ENCODE data around the gene FAM184B.

The FAM184B gene

DNA sequence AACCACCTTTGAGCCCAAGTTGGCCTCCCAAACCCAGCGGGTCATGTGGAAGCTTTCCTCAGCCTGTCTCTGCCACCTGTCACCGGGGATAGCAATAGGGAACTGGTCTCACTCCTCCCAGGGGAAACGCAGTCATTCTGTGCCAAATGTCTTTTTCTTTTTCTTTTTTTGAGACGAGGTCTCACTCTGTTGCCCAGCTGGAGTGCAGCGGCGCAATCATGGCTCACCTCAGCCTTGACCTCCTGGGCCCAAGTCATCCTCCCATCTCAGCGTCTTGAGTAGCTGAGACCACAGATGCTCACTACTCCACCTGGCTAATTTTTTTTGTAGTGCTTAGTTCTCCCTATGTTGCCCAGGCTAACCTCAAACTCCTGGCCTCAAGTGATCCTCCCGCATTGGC lies 126.7 kb downstream of the FAM184B start:
- DNase-seq (ENCODE audit: low read depth): no peak
- no peak overlapping the region for H3K4me3 ChIP-seq (ENCODE audit: low read depth, low read length)

DNA sequence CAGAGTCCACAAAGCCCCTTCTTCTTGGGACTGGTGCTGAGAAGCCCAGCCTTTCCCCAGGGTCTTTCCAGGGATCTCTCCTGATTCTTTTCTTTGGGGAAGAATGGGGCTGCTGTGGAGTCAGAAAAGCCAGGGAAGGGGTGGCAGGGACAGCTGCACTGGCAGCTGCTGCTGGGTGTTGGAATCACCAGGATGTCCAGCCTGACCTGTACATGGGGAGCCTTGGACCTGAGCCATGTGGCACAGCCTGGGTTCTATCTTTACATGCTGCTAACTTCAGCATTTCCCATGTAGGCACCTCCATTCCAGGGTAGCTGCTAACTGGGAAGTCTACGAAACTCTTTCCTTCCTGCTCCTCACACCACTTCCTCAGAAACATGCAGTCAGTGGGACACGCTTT lies 131.0 kb downstream of the FAM184B start:
- H3K4me3 ChIP-seq (ENCODE audit: low read depth, low read length): no peak overlapping the region
- DNase-seq (ENCODE audit: low read depth): no peak

DNA sequence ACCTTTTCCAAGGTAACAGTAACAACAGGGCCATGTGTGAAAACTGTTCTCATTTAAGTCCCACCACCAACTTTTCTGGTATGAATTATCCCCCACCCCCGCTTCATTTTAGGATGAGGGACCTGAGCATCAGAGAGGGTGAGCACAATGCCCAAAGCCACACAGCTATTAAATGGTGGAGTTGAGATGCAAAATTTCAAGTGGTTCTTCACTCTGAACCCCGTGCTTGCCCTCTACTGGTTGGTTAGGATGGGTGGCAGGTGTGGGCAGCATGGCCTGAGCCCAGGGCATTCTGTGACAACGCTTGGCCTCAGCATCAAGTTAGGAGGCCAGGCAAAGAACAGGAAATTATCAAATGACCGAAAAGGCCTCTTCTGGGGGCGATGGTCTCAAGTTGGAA lies 133.5 kb downstream of the FAM184B start:
- no peak for DNase-seq (ENCODE audit: low read depth)
- H3K4me3 ChIP-seq (ENCODE audit: low read depth, low read length): no peak overlapping the region

DNA sequence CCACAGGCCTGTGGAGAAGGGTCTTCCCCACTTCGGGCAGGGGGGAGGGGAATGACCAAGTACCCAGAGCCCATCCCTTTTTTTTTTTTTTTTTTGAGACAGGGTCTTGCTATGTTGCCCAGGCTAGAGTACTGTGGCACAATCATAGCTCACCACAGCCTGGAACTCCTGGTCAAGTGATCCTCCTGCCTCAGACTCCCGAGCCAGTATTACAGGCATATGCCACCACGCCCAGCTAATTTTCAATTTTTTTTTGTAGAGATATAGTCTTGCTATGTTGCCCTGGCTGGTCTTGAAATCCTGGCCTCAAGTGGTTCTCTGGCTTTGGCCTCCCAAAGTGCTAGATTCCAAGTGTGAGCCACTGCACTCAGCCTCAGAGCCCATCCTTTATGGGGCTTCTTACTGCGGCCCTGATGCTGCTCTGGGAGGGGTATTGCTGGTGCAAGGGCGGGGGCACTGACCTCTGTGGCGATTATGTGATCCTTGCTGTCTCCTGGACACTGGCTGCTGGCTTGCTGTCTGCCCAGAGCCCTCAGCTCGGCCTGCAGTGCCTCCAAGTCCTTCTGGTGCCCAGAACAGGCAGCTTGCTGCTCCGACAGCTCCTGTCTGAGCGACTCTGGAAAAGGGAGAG lies 134.1 kb downstream of the FAM184B start:
- no peak for DNase-seq (ENCODE audit: low read depth)
- H3K4me3 ChIP-seq (ENCODE audit: low read depth, low read length): no peak overlapping the region

DNA sequence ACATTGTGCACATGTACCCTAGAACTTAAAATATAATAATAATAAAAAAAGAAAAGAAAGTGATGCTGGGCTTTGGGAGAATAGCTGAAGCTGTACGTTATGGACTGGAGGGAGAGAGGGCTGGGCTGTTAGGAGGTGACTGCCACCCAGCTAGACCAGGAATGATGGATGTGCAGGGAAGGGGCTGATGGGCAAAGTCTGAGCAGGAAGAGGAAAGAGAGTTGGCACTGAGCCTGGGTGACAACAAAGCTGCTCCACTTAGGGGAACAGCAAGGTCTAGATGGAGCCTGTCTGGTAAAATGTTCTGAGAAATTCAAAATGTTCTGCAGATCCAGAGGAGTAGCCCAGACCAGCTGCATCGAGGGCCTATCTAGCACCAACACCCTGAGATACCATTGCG lies 134.7 kb downstream of the FAM184B start:
- DNase-seq (ENCODE audit: low read depth): no peak
- H3K4me3 ChIP-seq (ENCODE audit: low read depth, low read length): no peak overlapping the region

DNA sequence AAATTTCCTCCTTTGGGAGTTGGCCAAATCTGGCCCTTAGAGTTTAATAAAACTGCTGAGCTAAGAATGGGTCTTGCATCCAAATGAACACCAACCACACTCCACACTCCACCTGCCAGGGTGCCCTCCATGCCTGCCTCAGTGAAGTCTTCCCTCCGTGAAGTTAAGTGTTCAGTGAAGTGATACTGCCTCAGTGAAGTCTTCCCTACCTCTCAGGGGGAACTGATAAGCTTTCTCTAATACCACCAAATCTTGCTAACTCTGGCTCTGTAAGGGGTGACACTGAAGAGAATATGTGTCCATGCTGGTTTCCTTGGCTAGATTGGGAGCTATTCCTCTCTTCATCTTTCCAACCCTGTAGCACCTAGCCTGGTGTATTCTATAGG lies 139.0 kb downstream of the FAM184B start:
- H3K4me3 ChIP-seq (ENCODE audit: low read depth, low read length): no peak overlapping the region
- DNase-seq (ENCODE audit: low read depth): no peak

DNA sequence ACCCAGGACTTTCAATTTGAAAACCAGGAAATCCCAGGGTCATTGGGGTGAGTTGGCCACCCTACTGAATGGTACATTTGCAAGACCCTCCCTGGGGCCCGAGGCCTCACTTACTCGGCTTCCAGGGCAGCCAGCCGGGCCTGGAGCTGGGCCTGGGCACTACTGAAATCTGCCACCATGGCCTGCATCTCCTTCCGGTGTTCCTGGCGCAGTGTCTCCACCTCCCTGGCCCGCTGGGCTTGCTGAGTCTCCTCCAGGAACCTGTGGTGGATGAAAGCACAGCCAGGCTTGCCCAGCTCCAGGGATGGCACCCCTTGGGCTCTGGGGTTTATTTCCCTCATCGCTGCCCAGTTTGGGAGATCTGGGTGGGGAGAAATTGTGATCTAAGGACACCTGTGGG lies 142.3 kb downstream of the FAM184B start:
- no peak for DNase-seq (ENCODE audit: low read depth)
- H3K4me3 ChIP-seq (ENCODE audit: low read depth, low read length): no peak overlapping the region

DNA sequence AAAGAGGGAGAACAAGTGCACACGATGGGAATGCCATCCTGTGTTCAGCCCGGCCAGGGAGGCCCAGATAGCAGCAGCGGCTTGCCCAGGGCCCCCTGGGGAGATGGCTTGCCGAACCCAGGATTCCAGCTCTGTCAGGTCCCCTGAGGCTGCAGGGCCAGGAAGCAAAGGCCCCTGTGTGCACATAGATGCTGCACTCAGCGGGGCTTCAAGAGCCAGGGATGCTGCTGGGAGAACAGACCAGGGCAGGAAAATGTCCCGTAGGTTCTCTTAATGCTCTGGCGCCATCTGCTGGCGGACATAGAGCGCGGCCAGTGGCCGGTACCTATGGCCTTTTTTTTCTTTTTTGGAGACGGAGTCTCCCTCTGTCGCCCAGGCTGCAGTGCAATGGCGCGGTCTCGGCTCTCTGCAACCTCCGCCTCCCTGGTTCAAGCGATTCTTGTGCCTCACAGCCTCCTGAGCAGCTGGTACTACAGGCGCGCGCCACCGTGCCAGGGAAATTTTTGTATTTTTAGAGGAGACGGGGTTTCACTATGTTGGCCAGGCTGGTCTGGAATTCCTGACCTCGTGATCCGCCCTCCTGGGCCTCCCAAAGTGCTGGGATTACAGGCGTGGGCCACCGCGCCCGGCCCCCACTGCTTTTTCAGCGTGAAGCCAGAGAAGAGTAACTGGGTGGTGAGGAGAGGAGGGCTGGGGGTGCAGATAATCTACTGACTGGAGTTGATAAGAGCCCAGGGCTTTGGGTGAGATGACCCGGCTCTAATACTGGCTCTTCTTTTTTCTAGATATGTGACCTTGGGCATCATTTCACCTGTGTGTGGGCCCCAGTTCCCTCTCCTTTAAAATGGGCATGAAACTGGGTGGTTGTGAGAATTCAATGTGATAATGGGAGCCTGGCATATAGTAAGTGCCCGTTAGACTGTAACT lies 144.5 kb downstream of the FAM184B start:
- DNase-seq (ENCODE audit: low read depth): peak; percentile 15
- H3K4me3 ChIP-seq (ENCODE audit: low read depth, low read length): no peak overlapping the region

DNA sequence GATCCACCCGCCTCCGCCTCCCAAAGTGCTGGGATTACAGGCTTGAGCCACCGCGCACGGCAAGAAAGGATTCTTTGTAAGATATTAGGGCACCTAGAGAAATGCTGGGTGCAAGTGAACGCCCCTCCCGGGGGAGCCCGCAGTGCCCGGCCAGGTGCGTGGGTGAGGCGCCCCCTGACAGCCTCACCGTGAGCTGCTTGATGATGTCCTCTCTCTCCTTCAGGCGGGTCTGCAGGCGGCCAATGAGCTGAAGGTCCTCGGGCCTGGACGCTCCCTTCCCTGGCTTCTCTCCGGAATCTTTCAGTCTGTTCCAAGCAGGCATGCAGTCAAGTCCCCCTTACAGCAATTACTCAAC lies 145.1 kb downstream of the FAM184B start:
- DNase-seq (ENCODE audit: low read depth): no peak
- H3K4me3 ChIP-seq (ENCODE audit: low read depth, low read length): no peak overlapping the region

DNA sequence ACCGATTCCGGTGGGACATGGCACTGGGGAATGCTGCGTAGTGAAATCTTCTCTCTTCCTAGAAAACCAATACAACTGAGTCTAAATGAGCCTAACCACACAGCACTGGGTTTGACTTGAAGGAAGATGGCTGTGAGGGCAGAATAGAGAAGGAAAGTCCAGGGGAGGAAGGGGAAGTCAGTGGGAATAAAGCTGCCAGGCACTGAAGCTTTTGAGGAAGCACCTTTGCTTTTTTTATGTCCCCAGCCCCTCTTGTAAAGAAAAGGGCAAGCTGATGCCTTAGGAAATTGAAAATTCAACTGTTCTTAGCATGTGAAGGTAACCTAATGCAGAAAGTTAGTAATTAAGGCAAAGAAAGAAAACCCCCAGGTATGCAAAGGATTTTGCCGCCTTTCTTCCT lies 146.4 kb downstream of the FAM184B start:
- no peak overlapping the region for H3K4me3 ChIP-seq (ENCODE audit: low read depth, low read length)
- no peak for DNase-seq (ENCODE audit: low read depth)

DNA sequence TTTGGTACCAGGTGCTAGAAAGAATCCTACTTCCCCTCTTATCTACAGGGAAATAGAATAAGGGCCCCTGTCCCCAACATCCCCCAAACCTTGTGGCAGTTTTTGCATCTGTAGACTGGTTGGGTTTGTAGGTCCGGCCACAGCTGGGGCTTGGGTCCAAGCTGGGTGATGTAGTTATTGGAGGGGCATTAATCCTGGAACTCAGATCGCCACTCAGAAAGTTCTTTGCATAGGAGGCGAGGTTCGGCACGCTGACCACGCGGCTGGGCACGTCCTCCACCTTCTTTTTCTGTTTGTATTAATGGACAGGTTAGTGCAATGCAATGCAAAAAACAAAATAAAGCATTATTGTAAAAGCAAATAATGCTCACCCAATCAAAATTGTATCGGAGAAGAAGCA lies 147.8 kb downstream of the FAM184B start:
- H3K4me3 ChIP-seq (ENCODE audit: low read depth, low read length): no peak overlapping the region
- no peak for DNase-seq (ENCODE audit: low read depth)

DNA sequence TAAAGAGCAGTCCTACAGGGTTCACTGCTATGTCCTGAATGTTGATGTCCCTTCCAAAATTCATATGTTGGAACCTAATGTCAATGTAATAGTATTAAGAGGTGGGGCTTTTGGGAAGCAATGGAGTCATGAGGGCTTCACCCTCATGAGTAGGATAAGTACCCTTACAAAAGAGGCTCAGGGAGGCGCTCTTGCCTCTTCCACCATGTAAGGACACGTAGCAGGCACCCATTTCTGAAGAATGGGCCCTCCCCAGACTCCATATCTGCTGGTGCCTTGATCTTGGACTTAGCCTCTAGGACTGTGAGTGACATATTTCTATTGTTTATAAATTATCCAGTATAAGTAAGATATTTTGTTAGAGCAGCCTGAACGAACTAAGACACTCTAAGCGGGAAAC lies 151.2 kb downstream of the FAM184B start:
- DNase-seq (ENCODE audit: low read depth): no peak
- no peak overlapping the region for H3K4me3 ChIP-seq (ENCODE audit: low read depth, low read length)

DNA sequence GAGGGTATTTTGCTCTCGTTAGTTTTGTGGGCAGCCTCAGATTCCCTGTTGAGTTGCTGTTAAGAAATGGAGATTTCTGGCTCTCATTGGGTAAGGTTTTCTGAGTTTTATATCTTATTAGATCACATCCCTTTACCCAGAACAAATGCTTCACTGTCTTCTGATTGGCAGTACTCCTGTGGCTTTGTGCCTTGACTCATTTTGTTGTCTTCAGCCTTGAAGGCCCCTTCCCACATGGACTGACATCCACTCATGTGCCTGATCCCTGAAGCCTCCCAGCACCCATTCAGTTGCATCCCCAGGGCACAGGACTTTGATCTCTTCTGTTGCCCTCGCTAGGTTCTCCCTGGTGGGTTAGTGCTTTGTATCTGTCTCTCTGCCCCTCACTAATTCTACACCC lies 156.6 kb downstream of the FAM184B start:
- H3K4me3 ChIP-seq (ENCODE audit: low read depth, low read length): no peak overlapping the region
- no peak for DNase-seq (ENCODE audit: low read depth)

DNA sequence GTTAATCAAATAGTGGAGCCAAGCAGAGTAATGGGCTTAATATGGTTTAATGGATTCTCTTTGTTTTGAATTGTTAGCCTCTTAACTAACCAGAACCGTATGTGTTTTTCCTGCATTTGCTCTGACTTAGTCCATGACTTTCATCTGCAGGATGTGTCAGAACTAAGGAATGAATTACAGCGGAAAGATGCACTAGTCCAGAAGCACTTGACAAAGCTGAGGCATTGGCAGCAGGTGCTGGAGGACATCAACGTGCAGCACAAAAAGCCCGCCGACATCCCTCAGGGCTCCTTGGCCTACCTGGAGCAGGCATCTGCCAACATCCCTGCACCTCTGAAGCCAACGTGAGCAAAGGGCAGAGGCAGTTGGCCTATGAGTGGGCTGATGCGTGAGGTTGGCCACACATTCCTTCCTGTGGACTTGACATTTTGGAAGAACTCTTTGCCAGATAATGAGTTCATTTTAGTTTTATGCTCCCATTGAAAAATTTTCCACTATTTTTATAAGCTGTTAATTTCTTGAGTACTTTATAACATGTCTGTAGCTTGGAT lies 157.9 kb downstream of the FAM184B start:
- DNase-seq (ENCODE audit: low read depth): no peak
- H3K4me3 ChIP-seq (ENCODE audit: low read depth, low read length): no peak overlapping the region

DNA sequence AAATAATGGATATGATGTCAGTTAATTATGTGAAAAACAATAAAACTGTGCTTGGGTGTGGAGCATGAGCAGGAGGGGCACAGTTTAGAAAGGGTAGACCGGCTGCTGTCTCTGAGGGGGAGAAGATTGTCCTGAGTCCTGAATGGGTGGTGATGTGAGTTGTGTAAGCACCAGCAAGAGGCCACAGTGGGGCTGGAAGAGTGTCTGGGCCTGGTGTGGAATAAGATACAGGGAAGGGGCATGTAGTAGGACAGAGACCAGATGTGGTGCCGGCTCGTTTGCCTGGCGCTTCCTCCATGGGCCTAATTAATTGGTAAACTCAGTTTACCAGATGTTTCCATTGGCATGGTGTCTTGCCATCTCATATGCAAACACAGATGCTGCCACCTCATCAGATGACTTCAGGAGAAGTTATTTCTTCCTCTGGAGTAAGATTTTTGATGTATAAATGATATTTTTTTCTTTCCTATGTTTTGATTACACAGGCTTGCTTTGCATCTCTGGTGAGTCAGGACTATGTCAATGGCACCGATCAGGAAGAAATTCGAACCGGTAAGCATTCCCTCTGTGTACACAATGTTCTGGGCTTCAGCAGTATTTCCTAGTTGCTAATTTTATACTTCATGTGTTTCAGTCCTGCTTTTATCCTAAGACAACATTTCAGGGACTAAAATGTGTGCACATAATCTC lies 161.9 kb downstream of the FAM184B start:
- peak overlapping the region; percentile 11 for H3K4me3 ChIP-seq (ENCODE audit: low read depth, low read length)
- DNase-seq (ENCODE audit: low read depth): peak; percentile 62

DNA sequence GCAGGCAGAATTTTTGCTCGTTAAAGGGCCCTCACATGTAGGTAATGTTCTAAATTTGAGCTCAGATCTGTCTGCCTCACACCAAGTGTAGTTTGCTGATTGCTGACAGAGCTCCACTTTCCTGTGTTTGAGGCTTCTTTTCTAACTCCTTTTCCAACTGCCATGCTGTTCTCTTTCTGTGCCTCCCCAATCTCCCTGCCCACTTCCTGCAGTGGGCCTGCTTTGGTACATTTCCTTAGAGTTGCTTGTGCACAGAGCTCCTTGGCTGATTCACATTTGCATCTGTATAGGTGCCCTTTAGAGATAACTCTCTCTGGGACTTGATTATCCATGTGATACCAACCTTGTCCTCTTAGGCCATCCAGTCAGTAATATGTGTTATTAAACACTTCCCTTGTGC lies 162.5 kb downstream of the FAM184B start:
- H3K4me3 ChIP-seq (ENCODE audit: low read depth, low read length): no peak overlapping the region
- DNase-seq (ENCODE audit: low read depth): no peak

DNA sequence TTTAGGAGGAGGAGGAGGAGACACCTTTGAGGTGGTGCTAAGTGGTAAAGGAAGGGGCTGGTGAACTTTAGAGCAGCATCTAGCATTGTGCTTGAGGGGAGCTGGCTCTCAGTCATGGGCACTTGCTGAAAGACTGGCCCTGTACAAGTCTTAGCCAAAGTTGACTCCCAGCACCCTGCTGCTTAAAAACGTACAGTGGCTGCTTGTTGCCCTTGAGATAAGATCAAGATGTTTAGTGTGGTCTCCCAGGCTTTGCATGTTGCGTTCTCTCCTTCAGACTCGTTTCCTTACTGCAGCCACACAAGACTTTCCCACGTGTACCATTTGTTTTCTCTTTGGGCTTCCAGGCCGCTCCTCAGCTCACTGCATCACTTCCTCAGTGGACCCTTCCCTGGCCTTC lies 165.1 kb downstream of the FAM184B start:
- H3K4me3 ChIP-seq (ENCODE audit: low read depth, low read length): no peak overlapping the region
- no peak for DNase-seq (ENCODE audit: low read depth)

DNA sequence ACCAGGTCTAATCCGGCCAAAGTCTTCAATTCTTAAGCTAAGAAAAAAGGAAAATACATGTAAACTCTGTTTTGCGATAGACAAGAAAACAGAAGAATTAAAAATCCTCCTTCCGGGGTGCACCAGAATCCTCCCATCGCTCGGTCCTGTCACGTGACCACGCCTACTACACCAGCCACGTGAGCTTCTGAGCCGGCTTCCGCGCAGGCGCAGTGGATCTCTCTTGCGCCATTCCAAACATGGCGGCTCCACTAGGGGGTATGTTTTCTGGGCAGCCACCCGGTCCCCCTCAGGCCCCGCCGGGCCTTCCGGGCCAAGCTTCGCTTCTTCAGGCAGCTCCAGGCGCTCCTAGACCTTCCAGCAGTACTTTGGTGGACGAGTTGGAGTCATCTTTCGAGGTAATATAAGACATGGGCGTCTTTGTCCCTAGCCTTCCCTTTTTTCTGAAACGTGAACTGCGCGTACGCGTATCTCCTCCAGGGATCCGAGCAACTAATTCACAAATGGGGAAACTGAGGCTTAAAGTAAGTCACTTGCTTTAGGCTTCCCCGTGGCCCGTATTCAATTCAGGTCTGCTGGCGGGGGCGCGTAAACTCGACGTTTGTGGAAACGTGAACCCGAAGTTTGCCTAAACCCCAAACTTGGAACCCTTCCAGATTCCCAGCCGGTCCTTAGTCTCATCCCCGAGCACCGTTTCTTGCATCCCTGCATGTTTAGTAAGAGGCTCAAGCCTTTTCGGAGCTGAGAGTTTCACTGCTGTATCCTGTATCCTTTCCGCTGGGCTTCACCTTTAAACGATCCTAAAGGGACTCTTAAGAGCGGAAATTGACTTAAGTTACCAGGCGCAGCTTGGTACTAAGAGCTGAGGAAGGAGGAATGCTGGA lies 166.8 kb downstream of the FAM184B start, which contains the start of gene MED28:
Gene MED28, plus strand, starts transcription at position 226 of the 884 bp plus-strand sequence. Its CDS starts 14 bp downstream, at position 240.
- H3K4me3 ChIP-seq (ENCODE audit: low read depth, low read length): peak within 1 kb of the TSS; percentile 93
- peak; percentile 82 for DNase-seq (ENCODE audit: low read depth)

DNA sequence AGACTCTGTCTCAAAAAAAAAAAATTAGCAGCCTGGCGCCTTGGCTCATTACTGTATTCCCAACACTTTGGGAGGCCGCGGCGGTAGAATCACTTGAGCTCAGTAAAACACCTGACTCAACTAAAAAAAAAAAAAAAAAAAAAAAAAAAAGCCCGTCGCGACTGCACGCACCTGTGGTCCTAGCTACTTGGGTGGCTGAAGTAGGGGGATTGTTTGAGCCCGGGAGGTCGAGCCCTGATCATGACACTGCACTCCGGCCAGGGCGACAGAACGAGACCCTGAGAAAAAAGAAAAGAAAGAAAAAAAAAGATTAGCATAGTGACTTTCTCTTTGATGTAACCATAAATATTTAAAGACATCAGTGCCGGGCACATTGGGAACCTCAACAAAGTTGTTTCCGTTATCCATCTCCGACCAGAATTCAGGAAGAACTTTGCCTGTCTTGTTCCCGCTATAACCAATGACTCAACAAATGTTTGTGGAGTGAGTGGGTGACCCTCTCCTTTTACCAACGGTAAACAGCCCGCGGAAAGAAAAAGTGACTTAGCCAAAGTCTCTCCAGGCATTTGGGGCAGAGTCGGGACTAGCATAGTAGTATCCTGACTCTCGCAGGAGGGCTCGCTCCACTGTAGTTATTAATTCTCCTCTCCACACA lies 167.5 kb downstream of the FAM184B start:
- DNase-seq (ENCODE audit: low read depth): peak; percentile 40
- peak overlapping the region; percentile 93 for H3K4me3 ChIP-seq (ENCODE audit: low read depth, low read length)
